HepG2 (cell line): ENCODE data around the gene INPP1. TPM values are rescaled to one million over a fixed set of nuclear protein-coding genes. Genes with fewer than 3 reads are reported as not detected.

ENCODE experiments used
- ATF2 ChIP-seq: sonication (generic); formaldehyde crosslinking; IDR thresholded peaks from 2 replicates; pipeline ENCODE4 v1.4.0; 2020; ENCODE audit warnings: missing genetic modification reagents
- DDIT3 ChIP-seq: sonication (generic); formaldehyde crosslinking; IDR thresholded peaks from 2 replicates; pipeline ENCODE4 v1.4.0; 2020; ENCODE audit warnings: mild to moderate bottlenecking, missing genetic modification reagents
- DNMT1 ChIP-seq: sonication (generic); formaldehyde crosslinking; IDR thresholded peaks from 2 replicates; pipeline ENCODE4 v1.5.1; 2020; ENCODE audit warnings: mild to moderate bottlenecking, missing genetic modification reagents
- EED ChIP-seq: sonication (generic); formaldehyde crosslinking; IDR thresholded peaks from 2 replicates; pipeline ENCODE4 v1.5.0; 2020; ENCODE audit warnings: mild to moderate bottlenecking, missing genetic modification reagents
- FOXO1 ChIP-seq: sonication (generic); formaldehyde crosslinking; IDR thresholded peaks from 2 replicates; pipeline ENCODE4 v1.4.0; 2020; ENCODE audit warnings: missing genetic modification reagents
- GATAD1 ChIP-seq: IDR thresholded peaks from 2 replicates; pipeline ENCODE4 v1.6.1; 2016; ENCODE audit warnings: missing genetic modification reagents, missing compliant biosample characterization
- KDM1A ChIP-seq: IDR thresholded peaks from 2 replicates; pipeline ENCODE4 v1.6.1; 2016; ENCODE audit warnings: missing compliant biosample characterization
- KLF13 ChIP-seq: sonication (generic); formaldehyde crosslinking; IDR thresholded peaks from 2 replicates; pipeline ENCODE4 v1.4.0; 2020; ENCODE audit warnings: mild to moderate bottlenecking, missing genetic modification reagents
- MXD1 ChIP-seq: sonication (generic); formaldehyde crosslinking; IDR thresholded peaks from 2 replicates; pipeline ENCODE4 v1.4.0; 2020; ENCODE audit warnings: mild to moderate bottlenecking, missing genetic modification reagents
- PLRG1 ChIP-seq: fragments of 450-650 bp; conservative IDR thresholded peaks from 2 replicates; pipeline ENCODE4 v1.6.1; 2016
- RNF2 ChIP-seq: fragments of 450-650 bp; conservative IDR thresholded peaks from 2 replicates; pipeline ENCODE4 v1.6.1; 2016; ENCODE audit warnings: low read depth
- SAFB2 ChIP-seq: sonication (generic); formaldehyde crosslinking; IDR thresholded peaks from 2 replicates; pipeline ENCODE4 v1.5.1; 2020; ENCODE audit warnings: missing genetic modification reagents, low read depth, mild to moderate bottlenecking, borderline replicate concordance
- TOE1 ChIP-seq: sonication (generic); formaldehyde crosslinking; IDR thresholded peaks from 2 replicates; pipeline ENCODE4 v1.4.0; 2020; ENCODE audit warnings: mild to moderate bottlenecking, missing genetic modification reagents
- U2AF1 ChIP-seq: fragments of 200-400 bp; formaldehyde crosslinking; optimal IDR thresholded peaks from 2 replicates; pipeline ENCODE3; 2017; ENCODE audit warnings: mild to moderate bottlenecking, low read depth, low read length
- USF2 ChIP-seq, 2 experiments: sonication (generic) in 1 of 2; formaldehyde crosslinking in 1 of 2; IDR thresholded peaks; 2 replicates each; pipeline versions ENCODE4 v1.5.1 to v1.6.1; 2011 to 2020; ENCODE audit warnings: borderline replicate concordance in 1 of 2, low read depth in 1 of 2, low read length in 1 of 2, mild to moderate bottlenecking in 1 of 2, missing genetic modification reagents in 1 of 2, moderate library complexity in 1 of 2
- ZBTB37 ChIP-seq: sonication (generic); formaldehyde crosslinking; IDR thresholded peaks from 2 replicates; pipeline ENCODE4 v1.4.0; 2020; ENCODE audit warnings: mild to moderate bottlenecking, missing genetic modification reagents
- ZFY ChIP-seq: sonication (generic); formaldehyde crosslinking; IDR thresholded peaks from 2 replicates; pipeline ENCODE4 v1.4.0; 2020; ENCODE audit warnings: missing genetic modification reagents
- ZIK1 ChIP-seq: sonication (generic); formaldehyde crosslinking; IDR thresholded peaks from 2 replicates; pipeline ENCODE4 v1.5.0; 2020; ENCODE audit warnings: mild to moderate bottlenecking, low read depth, missing genetic modification reagents, borderline replicate concordance
- ZMYM3 ChIP-seq: sonication (generic); formaldehyde crosslinking; IDR thresholded peaks from 2 replicates; pipeline ENCODE4 v1.5.1; 2020; ENCODE audit warnings: mild to moderate bottlenecking, missing genetic modification reagents
- ZNF350 ChIP-seq: sonication (generic); formaldehyde crosslinking; IDR thresholded peaks from 2 replicates; pipeline ENCODE4 v1.4.0; 2020; ENCODE audit warnings: mild to moderate bottlenecking, low read depth, missing genetic modification reagents, borderline replicate concordance
- ZNF446 ChIP-seq: sonication (generic); formaldehyde crosslinking; IDR thresholded peaks from 2 replicates; pipeline ENCODE4 v1.5.0; 2020; ENCODE audit warnings: mild to moderate bottlenecking, missing genetic modification reagents
- ZNF569 ChIP-seq: sonication (generic); formaldehyde crosslinking; IDR thresholded peaks from 2 replicates; pipeline ENCODE4 v1.5.0; 2020; ENCODE audit warnings: mild to moderate bottlenecking, missing genetic modification reagents, moderate library complexity, borderline replicate concordance
- ZNF672 ChIP-seq: sonication (generic); formaldehyde crosslinking; IDR thresholded peaks from 2 replicates; pipeline ENCODE4 v1.8.1; 2022; ENCODE audit warnings: missing genetic modification reagents
- ZNF75D ChIP-seq: sonication (generic); formaldehyde crosslinking; IDR thresholded peaks from 2 replicates; pipeline ENCODE4 v1.8.1; 2023; ENCODE audit warnings: missing genetic modification reagents, mild to moderate bottlenecking, borderline replicate concordance
- ZNF841 ChIP-seq: sonication (generic); formaldehyde crosslinking; IDR thresholded peaks from 2 replicates; pipeline ENCODE4 v1.8.1; 2023; ENCODE audit warnings: missing genetic modification reagents, borderline replicate concordance
- polyA plus RNA-seq, 8 experiments: library from polyadenylated mRNA; depleted of rRNA in 3 of 8; stranded (reverse) in 7 of 8; unstranded in 1 of 8; fragments of >200 nt; fragmentation: Illumina TruSeq in 4 of 8; extraction: Trizol in 4 of 8; gene quantifications; 2 replicates each; pipeline versions ENCODE4 v1.2.1 to v1.2.3, GENCODE V29; 2011 to 2016; ENCODE audit warnings: low read depth in 4 of 8, missing spikeins in 1 of 8, mixed read lengths in 1 of 8; ENCODE audit not compliant: insufficient read depth in 1 of 8
- total RNA-seq, 5 experiments: library from RNA; depleted of rRNA; stranded (reverse); fragments of >200 nt; fragmentation: Illumina TruSeq; extraction: Trizol; gene quantifications; 2 replicates each; pipeline ENCODE4 v1.2.3, GENCODE V29; 2016; ENCODE audit warnings: low read depth in 1 of 5

INPP1 gene
- total and polyA plus RNA-seq, 2 of the 13 experiments (the other 11 are each of a cell fraction or from before 2014, with no cell fraction given) = 10.0 to 13.3 TPM

- TF ChIP-seq ZNF350 = no peak; the same call in 1 of the 2 replicates
- 0 out of 2 replicates have a peak, but pooled peaks have one; percentile 8 for TF ChIP-seq FOXO1 (CRISPR knock-in tag)
- TF ChIP-seq USF2 (IDR thresholded peaks at IDR 0.05; ENCODE audit: low read depth, low read length) = no peak
- no peak for TF ChIP-seq USF2 (CRISPR knock-in tag; IDR thresholded peaks at IDR 0.05; ENCODE audit: borderline replicate concordance)
- peak; percentile 48; the same call in 1 of the 2 replicates for TF ChIP-seq ATF2 (CRISPR knock-in tag)
- TF ChIP-seq PLRG1 = no peak
- peak; percentile 24; the same call in 1 of the 2 replicates for TF ChIP-seq DNMT1 (CRISPR knock-in tag)
- TF ChIP-seq ZNF672 (CRISPR knock-in tag) = peak; percentile 91; the same call in 1 of the 2 replicates
- no peak for TF ChIP-seq GATAD1 (CRISPR knock-in tag)
- TF ChIP-seq EED (CRISPR knock-in tag) = peak; percentile 93
- peak; percentile 94 for TF ChIP-seq ZFY
- TF ChIP-seq MXD1 = peak; percentile 85; the same call in 1 of the 2 replicates
- TF ChIP-seq ZNF446 (CRISPR knock-in tag) = peak; percentile 92; the same call in 1 of the 2 replicates
- TF ChIP-seq ZBTB37 (CRISPR knock-in tag) = no peak
- peak; percentile 80 for TF ChIP-seq SAFB2
- TF ChIP-seq KLF13 = no peak
- TF ChIP-seq U2AF1 = no peak
- TF ChIP-seq RNF2 = peak; percentile 93
- peak; percentile 69; the same call in 1 of the 2 replicates for TF ChIP-seq ZNF75D (CRISPR knock-in tag)
- peak; percentile 89 for TF ChIP-seq ZIK1
- no peak for TF ChIP-seq DDIT3
- no peak for TF ChIP-seq TOE1 (CRISPR knock-in tag)
- TF ChIP-seq ZNF841 = peak; percentile 85; the same call in 1 of the 2 replicates
- no peak for TF ChIP-seq ZNF569 (CRISPR knock-in tag)
- TF ChIP-seq ZMYM3 (CRISPR knock-in tag) = peak; percentile 19
- no peak for TF ChIP-seq KDM1A
These were observed at the start of gene INPP1 (continued) for GRCh38 chr2:190343536-190344275.
